ENCODE data around the gene ADCK2. TPM values are rescaled to one million over a fixed set of nuclear protein-coding genes. Genes with fewer than 3 reads are reported as not detected.

ADCK2 gene
- total RNA-seq, 2 experiments from 2014 or later: 16.5 to 25.7 TPM

Other genes with a start within 250 kb of the ADCK2 start
- 10 to 100 TPM; 73.6 to 77.9 TPM for gene MKRN1, start 193.4 kb upstream of the ADCK2 start, total RNA-seq
- gene DENND2A, start 32.1 kb upstream of the ADCK2 start, total RNA-seq: not detected
- gene NDUFB2, start 23.8 kb downstream of the ADCK2 start, total RNA-seq: 100 to 1,000 TPM in 1 of 2 experiments, 10 to 100 TPM in 1; 83.8 to 162 TPM